GM18870 (cell line): ENCODE measurements around the gene EIF3B.
A peak's percentile ranks its signal among the peaks of the same experiment; 100 is the strongest.
"Not testable (repeated sequence)": the region's sequence is repeated elsewhere in the genome, so short reads cannot be mapped to it uniquely, and the experiment has no call there.

Experiments used
- ATAC-seq: cut with Tn5 transposase; IDR thresholded peaks from one replicate; pipeline ENCODE4 v1.9.1; 2021; ENCODE audit warnings: moderate library complexity; ENCODE audit not compliant: unreplicated experiment

EIF3B gene

DNA sequence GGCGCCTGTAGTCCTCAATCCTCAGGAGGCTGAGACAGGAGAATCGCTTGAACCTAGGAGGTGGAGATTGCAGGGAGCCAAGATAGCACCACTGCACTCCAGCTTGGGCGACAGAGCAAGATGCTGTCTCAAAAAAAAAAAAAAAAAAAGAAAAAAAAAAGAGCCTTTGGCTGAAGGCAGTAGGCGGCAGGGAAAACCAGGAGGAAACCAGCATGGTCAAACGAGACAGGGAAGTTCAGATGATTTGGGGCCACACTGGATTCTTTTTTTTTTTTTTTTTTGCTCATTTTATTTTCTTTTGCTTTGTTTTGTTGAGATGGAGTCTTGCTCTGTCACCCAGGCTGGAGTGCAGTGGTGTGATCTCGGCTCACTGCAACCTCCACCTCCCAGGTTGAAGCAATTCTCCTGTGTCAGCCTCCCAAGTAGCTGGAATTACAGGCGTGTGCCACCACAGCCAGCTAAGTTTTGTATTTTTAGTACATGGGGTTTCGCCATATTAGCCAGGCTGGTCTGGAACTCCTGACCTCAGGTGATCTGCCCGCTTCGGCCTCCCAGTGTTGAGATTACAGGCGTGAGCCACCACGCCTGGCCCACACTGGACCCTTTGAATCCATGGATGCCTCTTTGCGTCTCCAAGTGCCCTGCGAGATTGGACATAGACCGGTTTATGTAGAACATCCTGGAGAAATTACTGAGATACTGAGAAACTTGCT lies 7.1 kb upstream of the EIF3B start:
- not testable (repeated sequence) for ATAC-seq

DNA sequence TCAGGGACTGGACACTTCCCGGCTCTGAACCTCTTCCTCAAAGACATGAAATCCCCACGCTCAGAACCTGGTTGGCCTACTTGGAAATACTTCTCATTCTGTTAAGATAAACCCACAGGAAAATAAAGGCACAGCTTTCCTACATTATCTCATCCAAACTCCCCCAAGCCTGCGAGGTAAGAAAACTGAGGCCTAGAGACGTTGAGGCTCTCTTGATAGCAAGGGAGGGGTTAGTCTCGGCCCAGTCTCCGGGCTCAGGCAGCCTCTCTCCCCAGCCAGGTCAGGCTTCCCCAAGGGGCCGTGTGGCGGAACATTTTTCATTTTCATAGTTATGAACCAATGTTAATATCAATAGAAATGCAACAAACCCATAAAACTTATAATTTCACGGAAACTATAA lies 4.6 kb upstream of the EIF3B start:
- ATAC-seq = no peak

DNA sequence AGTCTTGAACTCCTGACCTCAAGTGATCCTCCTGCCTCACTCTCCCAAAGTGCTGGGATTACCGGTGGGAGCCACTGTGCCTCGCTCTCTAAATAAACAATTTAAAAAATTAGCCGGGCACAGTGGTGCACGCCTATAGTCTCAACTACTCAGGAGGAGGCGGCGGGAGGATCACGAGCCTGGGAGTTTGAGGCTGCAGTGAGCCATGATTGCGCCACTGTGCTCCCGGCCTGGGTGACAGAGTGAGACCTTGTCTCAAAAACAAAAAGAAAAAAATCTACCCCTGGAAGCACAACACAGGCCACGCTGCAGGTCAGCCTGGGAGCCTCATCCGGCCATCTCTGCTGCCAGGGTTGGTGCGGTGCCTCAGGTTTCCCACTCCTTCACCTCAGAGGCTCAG lies 3.8 kb upstream of the EIF3B start:
- no peak for ATAC-seq

DNA sequence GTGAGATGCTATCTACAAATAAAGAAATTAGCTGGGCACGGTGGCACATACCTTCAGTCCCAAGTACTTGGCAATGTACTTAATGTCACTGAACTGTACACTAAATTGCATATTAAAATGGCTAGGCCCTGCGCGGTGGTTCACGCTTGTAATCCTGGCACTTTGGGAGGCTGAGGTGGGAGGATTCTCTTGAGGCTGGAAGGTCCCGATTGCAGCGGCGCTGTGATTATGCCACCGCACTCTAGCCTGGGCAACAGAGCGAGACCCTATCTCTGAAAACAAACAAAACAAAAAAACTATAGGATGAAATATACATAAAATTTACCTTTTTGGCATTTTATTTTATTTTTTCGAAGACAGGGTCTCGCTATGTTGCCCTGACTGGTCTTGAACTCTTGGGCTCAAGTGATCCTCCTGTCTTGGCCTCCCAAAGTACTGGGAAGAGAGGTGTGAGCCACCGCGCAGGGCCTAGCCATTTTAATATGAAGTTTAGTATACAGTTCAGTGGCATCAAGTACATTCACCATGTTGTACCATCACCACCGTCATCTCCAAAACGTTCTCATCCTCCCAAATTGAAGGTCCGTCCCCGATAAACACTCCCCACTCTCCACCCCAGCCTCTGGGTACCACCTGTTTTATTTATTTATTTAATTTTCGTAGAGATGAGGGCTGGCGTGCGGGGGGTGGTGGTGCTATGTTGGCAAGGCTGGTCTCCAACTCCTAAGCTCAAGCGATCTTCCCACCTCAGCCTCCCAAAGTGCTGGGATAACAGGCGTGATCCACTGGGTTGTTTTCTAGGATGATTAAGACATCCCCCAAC lies 1.3 kb upstream of the EIF3B start:
- no peak for ATAC-seq

DNA sequence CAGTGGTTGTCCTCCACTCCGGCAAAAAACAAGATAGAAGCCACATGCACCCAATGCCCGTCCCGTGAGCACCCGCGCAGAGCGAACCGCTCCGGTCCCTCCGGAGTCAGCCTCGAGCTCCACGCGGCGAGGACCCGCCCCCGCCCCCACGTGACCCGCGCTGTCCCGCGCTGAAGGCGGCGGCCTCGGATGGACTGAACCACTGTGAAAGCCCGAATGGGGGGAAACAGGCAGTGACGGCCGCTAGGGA lies 766 bp upstream of the EIF3B start:
- ATAC-seq = peak; percentile 58

DNA sequence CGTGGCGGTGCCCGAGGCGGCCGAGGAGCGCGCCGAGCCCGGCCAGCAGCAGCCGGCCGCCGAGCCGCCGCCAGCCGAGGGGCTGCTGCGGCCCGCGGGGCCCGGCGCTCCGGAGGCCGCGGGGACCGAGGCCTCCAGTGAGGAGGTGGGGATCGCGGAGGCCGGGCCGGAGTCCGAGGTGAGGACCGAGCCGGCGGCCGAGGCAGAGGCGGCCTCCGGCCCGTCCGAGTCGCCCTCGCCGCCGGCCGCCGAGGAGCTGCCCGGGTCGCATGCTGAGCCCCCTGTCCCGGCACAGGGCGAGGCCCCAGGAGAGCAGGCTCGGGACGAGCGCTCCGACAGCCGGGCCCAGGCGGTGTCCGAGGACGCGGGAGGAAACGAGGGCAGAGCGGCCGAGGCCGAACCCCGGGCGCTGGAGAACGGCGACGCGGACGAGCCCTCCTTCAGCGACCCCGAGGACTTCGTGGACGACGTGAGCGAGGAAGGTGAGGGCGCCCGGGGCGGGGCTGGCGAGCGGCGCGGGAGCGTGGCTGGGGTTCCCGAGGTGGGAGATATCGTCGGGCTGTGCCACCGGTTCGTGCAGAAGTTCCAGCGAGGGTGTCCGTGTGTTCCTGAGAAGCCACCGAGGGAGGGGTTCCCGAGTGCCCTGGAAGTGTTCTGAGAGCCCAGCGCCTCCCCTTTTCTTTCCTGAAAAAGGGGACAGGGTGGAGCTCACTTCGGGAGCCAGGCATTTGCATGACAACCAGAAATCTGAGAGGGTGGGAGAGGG lies 495 bp downstream of the EIF3B start:
- ATAC-seq = no peak

DNA sequence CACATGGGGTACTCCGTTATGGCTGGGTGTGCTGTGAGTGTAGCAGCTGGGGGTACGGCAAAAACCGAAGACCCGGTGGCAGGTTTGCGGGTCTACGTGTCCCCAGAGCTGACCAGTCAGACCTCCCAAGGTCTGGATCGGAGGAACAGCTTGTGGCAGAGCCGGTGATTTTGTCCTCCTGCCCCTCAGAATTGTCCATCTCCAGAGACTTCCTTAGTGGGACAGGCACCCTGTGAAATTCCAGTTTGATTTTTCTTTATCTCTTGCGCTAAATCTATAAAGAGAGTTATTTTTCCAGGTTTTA lies 1.0 kb downstream of the EIF3B start:
- ATAC-seq = no peak

DNA sequence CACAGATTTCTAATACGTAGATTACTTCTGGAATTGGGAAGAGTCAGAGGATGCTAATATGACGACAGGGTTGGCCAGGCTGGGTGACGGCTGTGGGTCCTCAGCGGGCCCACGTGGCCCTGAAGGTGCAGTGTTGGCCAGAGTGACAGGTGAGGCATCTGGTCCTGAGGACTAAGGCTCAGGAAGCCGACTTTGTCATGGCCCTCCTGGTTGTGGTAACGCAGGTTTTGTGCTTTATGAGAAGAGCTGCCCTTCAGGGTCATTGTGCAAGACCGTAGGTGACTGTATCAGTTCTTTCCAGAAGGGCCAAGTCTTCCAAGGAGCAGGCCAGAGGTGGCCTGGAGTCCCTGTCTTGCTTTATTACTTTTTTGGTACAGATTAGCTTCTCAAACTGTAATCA lies 2.5 kb downstream of the EIF3B start:
- no peak for ATAC-seq

DNA sequence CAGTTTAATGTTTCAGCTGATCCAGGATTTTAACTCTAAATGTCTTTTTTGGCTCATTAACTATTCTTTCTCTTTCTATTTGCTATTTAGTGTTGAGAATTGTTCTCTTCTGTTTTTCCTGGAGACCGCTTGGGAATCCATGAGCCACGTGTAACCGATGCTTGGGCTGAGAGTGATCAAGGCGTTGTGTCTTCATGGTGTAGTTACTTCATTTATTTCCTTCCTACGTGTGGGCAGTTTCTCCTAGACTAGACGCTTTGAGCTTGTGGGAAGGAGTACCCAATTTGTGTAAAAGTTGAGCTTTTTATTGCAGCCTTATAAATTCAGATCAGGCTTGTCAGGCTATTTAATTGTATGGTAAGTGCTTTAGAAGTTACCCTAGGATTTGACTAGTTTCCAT lies 2.9 kb downstream of the EIF3B start:
- ATAC-seq = no peak

DNA sequence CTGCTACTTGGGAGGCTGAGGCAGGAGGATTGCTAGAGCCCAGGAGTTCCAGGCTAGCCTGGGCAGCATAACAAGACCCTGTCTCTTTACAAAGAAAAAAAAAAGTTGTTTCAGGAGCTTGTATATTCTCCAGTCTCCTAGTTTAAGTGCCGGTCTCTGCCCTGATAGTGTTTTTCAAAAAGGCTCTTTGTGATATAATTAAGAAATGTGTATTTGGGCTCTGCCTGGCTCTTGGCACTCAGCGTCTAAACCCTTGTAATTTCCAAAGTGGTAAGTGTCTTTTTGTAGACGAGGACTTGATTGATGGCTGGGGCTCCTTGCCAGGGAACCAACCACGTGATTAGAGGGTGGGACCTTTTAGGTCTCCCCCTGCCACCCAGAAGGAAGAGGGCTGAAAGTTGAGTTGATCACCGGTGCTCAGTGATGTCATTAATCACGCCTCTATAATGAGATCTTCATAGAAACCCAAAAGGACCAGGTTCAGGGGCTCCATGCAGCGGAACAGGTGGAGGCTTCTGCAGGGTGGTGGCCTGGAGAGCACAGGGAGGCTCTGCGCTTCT lies 4.4 kb downstream of the EIF3B start:
- ATAC-seq = no peak

DNA sequence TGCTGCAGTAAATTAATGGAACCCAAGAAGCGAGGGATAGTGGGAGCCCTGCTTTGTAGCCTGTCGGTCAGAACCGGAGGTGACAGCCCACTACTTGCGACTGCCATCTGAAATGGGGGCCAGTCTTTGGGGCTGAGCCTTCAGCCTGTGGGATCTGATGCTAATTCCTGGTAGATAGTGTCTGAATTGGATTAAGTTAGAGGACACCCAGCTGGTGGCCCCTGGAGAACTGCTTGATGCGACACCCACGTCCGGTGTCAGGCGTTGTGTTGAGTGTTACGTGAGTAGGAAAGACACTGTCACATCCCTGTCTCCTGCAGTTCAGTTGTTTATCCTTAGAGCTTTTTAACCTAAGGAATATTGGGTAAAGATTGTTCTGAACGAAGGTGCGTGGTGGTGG lies 5.0 kb downstream of the EIF3B start:
- no peak for ATAC-seq

DNA sequence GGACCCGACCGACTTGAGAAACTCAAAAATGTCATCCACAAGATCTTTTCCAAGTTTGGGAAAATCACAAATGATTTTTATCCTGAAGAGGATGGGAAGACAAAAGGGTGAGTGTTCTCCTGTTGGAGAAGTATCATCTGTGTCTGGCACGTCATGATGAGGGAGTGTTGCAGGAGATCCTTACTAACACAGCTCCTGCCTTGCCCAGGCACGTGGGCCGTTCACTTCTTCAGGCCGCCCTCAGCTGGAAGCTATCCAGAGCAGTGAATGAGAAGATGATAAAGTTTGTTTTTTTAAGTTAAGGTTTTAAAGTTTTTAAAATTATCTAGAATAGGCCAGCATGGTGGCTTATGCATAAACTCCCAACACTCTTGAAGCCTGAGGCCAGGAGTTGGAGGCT lies 6.2 kb downstream of the EIF3B start:
- ATAC-seq = no peak

DNA sequence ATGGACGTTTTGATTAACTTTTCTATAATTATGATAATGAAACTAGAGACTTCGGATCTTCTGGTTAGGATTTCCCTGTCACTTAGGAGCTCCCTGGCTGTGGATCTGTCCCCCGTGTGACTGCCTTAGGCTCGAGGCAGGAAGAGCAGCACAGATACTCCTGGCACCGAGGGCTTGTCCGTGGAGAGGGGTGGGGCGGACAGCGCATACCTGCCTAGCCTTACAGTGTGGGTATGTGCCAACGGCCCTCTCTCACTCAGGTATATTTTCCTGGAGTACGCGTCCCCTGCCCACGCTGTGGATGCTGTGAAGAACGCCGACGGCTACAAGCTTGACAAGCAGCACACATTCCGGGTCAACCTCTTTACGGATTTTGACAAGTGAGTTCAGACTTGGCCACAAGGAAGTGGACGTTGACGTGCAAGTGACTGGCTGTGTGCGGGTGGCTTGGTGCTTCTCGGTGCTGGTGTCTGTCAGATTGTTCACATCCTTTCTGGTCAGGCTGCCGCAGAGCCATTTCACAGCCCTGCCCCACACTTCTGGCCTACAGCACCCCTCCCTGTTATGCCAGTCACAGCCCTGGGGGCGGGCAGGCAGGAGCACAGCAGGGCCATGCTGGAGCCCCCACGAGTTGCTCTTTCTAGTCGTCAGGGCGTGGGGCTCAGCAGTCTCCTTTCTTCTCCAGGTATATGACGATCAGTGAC lies 7.9 kb downstream of the EIF3B start:
- no peak for ATAC-seq

DNA sequence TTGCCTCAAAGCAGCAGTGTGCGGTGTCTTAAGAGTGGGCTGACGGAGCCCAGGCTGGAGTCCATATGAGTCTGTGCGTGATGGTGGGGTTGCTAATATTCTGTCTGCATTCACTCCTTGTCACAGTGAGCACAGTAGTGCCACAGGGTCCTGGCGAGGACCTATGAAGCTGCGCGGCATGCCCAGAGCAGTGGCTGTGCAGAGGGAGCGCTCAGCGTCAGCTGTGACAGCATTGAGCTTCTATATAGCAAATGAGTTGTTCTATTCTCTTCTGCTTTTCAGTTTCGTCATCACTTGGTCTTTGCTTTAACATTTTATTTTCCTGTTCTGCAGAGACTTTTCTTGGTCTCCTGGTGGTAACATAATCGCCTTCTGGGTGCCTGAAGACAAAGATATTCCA lies 14.5 kb downstream of the EIF3B start:
- ATAC-seq = no peak

DNA sequence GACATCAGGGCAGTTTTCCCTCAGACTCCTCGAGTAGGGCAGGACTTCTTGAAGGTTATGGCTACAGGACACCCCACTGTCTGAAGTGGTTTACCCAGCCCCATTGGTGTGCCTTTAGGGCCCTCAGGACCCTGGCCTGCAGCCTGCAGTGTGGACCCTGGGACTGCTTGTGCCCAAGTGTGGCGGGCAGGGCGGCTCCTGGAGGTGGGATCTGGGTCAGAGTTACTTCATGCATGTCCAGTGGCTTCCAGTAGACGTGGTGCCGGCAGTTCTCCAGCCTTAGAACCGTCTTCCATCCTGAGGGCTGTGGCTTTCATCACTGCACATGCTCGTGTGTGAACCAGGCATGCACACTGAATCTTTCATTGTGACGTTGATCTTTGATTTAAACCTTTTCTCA lies 16.7 kb downstream of the EIF3B start:
- ATAC-seq = no peak

DNA sequence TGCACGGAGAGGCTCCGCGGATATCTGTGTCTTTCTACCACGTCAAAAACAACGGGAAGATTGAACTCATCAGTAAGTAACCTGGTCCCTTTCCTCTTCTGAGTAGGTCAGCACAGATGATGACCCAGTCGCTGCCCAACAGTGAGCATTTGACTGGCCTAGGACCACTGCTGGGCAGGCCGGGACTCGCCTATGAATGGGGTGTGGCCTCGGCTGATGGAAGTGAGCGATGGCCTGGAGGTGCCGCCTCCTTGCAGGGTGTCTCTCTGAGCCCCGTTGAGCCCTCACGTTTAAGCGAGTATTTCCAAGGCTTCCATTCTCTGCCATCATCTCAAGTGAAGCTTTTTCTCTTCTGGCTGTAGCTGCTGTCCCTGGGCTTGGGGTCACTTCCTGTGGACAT lies 18.1 kb downstream of the EIF3B start:
- ATAC-seq = no peak

DNA sequence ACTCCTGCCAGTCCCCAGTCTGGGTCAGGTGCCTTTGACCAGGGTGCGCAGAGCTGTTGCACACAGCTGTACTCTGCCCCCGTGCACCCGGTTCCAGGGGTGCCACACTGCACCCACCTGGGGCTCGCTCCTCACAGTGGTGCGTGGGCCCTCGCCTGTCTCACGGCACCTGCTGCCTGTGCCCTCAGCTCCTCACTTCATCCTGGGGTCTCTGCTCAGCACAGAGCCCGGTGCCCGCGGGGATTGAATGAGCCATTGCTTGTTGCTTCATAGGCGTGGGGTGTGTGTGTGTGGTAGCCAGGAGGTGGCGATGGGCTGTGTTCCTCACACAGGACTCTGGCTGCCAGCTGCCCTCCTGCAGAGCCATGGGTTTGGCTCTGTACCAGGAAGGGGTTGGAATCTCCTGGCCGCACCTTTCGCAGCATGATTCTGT lies 18.5 kb downstream of the EIF3B start:
- no peak for ATAC-seq

DNA sequence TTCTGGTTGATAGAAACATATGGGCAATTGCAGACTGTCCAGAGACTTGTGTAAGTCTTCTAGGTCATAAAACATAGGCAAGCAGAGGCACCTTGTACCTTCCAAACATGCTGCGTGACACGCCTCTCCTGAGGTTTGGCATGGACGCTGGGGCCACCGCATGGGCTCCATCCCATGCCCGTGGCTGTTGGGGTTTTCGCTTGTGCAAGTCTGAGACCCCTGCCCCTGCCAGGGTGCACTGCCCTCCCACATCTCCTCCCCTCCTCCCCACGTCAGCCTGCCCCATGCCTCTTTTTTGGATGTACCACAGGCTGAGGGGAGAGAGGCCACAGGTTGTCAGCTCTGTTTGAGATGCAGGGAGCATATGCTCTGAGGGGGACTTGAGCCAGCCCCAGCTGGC lies 19.0 kb downstream of the EIF3B start:
- ATAC-seq = no peak

DNA sequence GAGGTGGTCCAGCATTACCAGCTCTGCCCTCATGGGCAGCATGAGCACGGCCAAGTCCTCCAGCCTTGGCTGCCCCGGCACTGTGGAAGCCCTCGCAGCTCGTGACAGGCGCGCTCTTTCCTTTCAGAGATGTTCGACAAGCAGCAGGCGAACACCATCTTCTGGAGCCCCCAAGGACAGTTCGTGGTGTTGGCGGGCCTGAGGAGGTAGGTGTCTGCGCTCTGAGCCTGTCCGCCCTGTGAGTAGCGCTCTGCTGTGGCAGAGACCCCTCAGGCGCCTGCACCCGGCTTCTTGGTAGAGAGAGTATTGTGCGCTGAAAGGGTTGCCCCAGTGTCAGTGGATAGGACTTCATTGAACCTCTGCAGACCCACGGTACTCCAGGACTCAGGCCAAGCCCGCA lies 19.8 kb downstream of the EIF3B start:
- ATAC-seq = no peak

DNA sequence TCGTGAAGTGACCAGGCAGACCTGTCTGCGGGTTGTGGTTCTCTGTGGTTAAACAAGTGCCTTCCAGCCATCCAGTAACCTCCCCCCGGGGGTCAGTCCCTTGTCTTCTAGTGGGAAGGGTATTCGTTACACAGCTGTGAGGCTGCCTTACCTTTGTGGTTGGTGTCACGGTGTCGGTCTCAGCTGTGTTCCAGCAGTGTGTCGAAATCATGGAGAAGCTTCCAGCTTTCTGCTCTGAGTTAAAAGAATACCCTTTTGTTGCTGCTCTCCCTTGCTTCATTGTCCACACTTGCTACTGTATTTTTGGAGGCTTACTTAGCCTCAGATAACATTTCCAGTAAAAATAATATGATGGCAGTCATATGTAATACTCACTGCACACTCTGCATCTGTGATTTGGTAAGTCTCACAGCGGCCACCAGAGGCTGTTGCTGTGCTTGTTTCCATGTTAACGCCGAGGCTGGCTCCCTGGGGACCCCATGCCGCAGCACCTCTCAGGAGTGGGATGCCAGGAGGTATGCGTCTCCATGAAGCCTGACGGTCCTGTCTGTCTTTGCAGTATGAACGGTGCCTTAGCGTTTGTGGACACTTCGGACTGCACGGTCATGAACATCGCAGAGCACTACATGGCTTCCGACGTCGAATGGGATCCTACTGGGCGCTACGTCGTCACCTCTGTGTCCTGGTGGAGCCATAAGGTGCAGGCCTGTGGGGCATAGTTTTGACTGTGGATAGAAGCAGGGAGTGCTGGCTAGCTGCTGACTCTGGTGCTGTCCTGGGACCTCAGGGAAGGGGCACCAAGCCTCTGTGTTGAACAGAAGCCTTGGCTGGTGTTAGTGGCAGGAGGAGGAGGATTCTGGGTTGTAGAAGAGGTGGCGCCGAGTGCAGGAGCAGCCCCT lies 20.5 kb downstream of the EIF3B start:
- ATAC-seq = no peak
